Heart right ventricle (tissue), 16 donors: ENCODE results near the gene KLHDC7B. TPM values are rescaled to one million over a fixed set of nuclear protein-coding genes. Genes with fewer than 3 reads are reported as not detected.
"Not testable (repeated sequence)": the region's sequence is repeated elsewhere in the genome, so short reads cannot be mapped to it uniquely, and the experiment has no call there.

Experiments
- ATAC-seq, 8 donors: fragments of 200-7000 bp; cut with Tn5 transposase; one replicate each; pipeline ENCODE4 v1.9.1; 2020; ENCODE audit warnings: mild to moderate bottlenecking in 8 of 8, moderate library complexity in 8 of 8, moderate number of reproducible peaks in 1 of 8
- DNase-seq, 2 donors: peaks; one replicate each; pipeline ENCODE4 v3.0.0-alpha.2; 2020
- H3K27ac ChIP-seq, 10 donors: fragments of 200-600 bp; sonication (generic) in 2 of 10; one replicate each; pipeline versions ENCODE4 v1.5.0 to v1.8.0; 2020 to 2022; ENCODE audit warnings: mild to moderate bottlenecking in 3 of 10
- H3K27me3 ChIP-seq, 7 donors: fragments of 200-600 bp; one replicate each; pipeline ENCODE4 v1.8.0; 2021 to 2022; ENCODE audit warnings: mild to moderate bottlenecking in 2 of 7
- H3K36me3 ChIP-seq, 9 donors: fragments of 200-600 bp; sonication (generic) in 1 of 9; one replicate each; pipeline versions ENCODE4 v1.5.0 to v1.8.0; 2020 to 2022; ENCODE audit warnings: mild to moderate bottlenecking in 2 of 9
- H3K4me1 ChIP-seq, 9 donors: fragments of 200-600 bp; sonication (generic) in 1 of 9; one replicate each; pipeline versions ENCODE4 v1.5.0 to v1.8.0; 2020 to 2022; ENCODE audit warnings: mild to moderate bottlenecking in 4 of 9
- H3K4me3 ChIP-seq, 10 donors: fragments of 200-600 bp; sonication (generic) in 2 of 10; one replicate each; pipeline versions ENCODE4 v1.5.0 to v1.8.0; 2020 to 2022; ENCODE audit warnings: mild to moderate bottlenecking in 7 of 10, moderate library complexity in 2 of 10
- H3K9me3 ChIP-seq, 11 donors: fragments of 200-600 bp in 10 of 11; sonication (generic) in 2 of 11; one replicate each; pipeline versions ENCODE4 v1.5.0 to v1.8.0; 2013 to 2022; ENCODE audit warnings: mild to moderate bottlenecking in 2 of 11, control low read depth in 1 of 11, moderate library complexity in 1 of 11
- WGBS, 2 donors: extraction: QIAGEN DNeasy Blood & Tissue Kit; methylation state at CpG; one replicate each; pipeline ENCODE4 v1.1.7; 2013; ENCODE audit warnings: inconsistent platforms in 1 of 2; 5-methylcytosine and 5-hydroxymethylcytosine counted together
- intact Hi-C, 10 donors: fragments of 100-400 bp; cut with DNase I; formaldehyde crosslinking; loops; one replicate each; pipeline versions ENCODE4 v1.11.1 to v1.14.2; 2022
- polyA plus RNA-seq, 2 donors: library from polyadenylated mRNA; stranded (reverse); fragments of 200-250 nt; gene quantifications; one replicate each; pipeline ENCODE4 v1.2.3, GENCODE V29; 2013
- total RNA-seq, 10 donors: library from RNA; stranded (reverse); fragmentation: NEBNext Ultra II Directional in 3 of 10; extraction: Animal tissue kit (Norgen Biotek cat#: 25700) in 3 of 10; gene quantifications; one replicate each; pipeline versions ENCODE4 v1.2.1 to v1.2.4, GENCODE V29; 2021 to 2023
- TF ChIP-seq, protein P1 (sequence below), 9 donors: fragments of 200-600 bp; sonication (generic) in 2 of 9; IDR thresholded peaks; one replicate each; pipeline versions ENCODE4 v1.5.0 to v1.8.0; 2021 to 2022; ENCODE audit warnings: antibody characterized with exemption in 9 of 9, mild to moderate bottlenecking in 5 of 9, moderate library complexity in 1 of 9
- donor health status: Arrhythmogenic right ventricular cardiomyopathy.
- donor health status: ischemic (EF 13 %, LVEDD 7.1; RV severe dilation, severe dysfunction).
- donor health status: healthy with polysubstance abuse.
- donor health status: DM: no; HTN: yes; CAD: no.
- donor health status: DM: no; HTN: no; CAD: no.
- donor health status: ischemic (EF 25% LVEDD 6.9; RV normal size, moderate dysfunction).
- donor health status: ischemic (EF 25% LVEDD 5.7; RV mildly dilated, moderate dysfunction).
- donor health status: healthy.
- donor health status: DM: yes; HTN: yes; CAD: no.
- donor health status: Ischemic cardiomyopathy.
- donor health status: ischemic (EF 35%, LVEDD 5.7; RV mildly dilated, moderate dysfunction).
- donor health status: nonischemic (EF 11% LVEDD 7.7; RV severe dilation, severe dysfunction).
- donor health status: DM: yes; HTN: yes; CAD: no.
- donor health status: PGD.
- donor health status: ischemic (EF 29% LVEDD 5.4; RV normal size, mild dysfunction).
- donor health status: nonischemic (EF 23%, LVEDD 6.1; RV moderate dilation, normal function).

KLHDC7B gene
- total and polyA plus RNA-seq, 12 donors, result 0.10 to 1.3 (median 0.13) TPM; not detected in 7

- no peak for DNase-seq
- TF ChIP-seq, protein P1, sequence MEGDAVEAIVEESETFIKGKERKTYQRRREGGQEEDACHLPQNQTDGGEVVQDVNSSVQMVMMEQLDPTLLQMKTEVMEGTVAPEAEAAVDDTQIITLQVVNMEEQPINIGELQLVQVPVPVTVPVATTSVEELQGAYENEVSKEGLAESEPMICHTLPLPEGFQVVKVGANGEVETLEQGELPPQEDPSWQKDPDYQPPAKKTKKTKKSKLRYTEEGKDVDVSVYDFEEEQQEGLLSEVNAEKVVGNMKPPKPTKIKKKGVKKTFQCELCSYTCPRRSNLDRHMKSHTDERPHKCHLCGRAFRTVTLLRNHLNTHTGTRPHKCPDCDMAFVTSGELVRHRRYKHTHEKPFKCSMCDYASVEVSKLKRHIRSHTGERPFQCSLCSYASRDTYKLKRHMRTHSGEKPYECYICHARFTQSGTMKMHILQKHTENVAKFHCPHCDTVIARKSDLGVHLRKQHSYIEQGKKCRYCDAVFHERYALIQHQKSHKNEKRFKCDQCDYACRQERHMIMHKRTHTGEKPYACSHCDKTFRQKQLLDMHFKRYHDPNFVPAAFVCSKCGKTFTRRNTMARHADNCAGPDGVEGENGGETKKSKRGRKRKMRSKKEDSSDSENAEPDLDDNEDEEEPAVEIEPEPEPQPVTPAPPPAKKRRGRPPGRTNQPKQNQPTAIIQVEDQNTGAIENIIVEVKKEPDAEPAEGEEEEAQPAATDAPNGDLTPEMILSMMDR (IDR thresholded peaks at IDR 0.05), result no peak
- Histone ChIP-seq H3K27me3 (no peaks in the 10 kb centered on the region), H3K27ac (no peak overlapping the region), H3K9me3 (no peaks in the 10 kb centered on the region), H3K4me1 (no peaks in the 10 kb centered on the region), H3K4me3 (no peak overlapping the region), H3K36me3 (peaks cover 0 to 76% (median 32%) of the 10 kb centered on the region in 9 donors)
- intact Hi-C loops, result no loop called here
- ATAC-seq, result no peak
- 86 to 89% methylated on average over 20 of the region's 20 CpGs for WGBS, 2 donors
Observed at GRCh38 chr22:50517495-50518260, 28.0 kb upstream of the KLHDC7B start.

DNA sequence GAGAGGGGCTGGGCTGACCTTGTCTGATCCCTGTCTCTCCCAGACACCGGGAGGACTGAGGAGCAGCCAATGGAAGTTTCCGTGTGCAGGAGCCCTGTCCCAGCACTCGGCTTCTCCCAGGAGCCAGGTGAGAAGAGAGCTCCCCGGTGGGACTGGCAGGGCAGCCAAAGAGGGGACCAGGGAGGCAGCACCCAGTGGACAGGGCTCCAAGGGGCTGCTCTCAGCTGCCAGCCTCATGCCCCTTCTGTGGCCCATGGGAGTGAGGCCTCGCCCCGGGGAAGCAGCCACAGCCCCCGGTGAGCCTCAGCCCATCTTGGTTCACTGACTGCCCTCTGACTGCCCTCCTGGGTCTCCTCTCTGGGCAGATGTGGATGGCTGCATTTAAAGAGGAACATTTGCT lies 27.1 kb upstream of the KLHDC7B start:
- TF ChIP-seq, protein P1 (IDR thresholded peaks at IDR 0.05), result no peak
- no peak for DNase-seq
- intact Hi-C loops, result no loop called here

DNA sequence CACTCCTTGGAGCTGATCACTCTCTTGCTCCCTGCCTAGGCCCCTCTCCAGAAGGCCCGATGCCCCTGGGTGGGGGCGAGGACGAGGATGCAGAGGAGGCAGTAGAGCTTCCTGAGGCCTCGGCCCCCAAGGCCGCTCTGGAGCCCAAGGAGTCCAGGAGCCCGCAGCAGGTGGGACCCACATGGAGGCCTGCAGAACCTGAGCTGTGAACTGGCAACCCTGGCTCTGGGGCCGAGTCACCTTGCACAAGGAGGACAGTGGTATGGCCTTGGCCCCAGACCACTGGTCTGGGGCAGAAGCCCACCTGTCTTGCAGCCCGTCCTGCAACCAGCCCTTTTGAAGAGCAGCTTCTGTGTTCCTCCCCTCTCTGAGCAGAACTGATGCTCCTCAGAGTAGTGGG lies 26.5 kb upstream of the KLHDC7B start:
- Histone ChIP-seq H3K27ac (no peak overlapping the region), H3K4me1 (peaks cover under 1 to 6% (median 4%) of the 10 kb centered on the region in 9 donors), H3K36me3 (peaks cover 0 to 91% (median 44%) of the 10 kb centered on the region in 9 donors), H3K9me3 (no peaks in the 10 kb centered on the region), H3K4me3 (no peak overlapping the region), H3K27me3 (no peaks in the 10 kb centered on the region)
- TF ChIP-seq, protein P1 (IDR thresholded peaks at IDR 0.05), result no peak
- no peak for DNase-seq
- WGBS, 2 donors, result 96 to 97% methylated on average over 8 of the region's 8 CpGs
- intact Hi-C loops, result no loop called here
- no peak for ATAC-seq

More for the DNA sequence above, 27.1 kb upstream of the KLHDC7B start:
- peaks cover 0 to under 1% (median 0%) of the 10 kb centered on the region in 9 donors for H3K4me1 ChIP-seq
- 92 to 97% methylated on average over 7 of the region's 7 CpGs for WGBS, 2 donors
- peaks cover 0 to 85% (median 41%) of the 10 kb centered on the region in 9 donors for H3K36me3 ChIP-seq
- no peak for ATAC-seq
- H3K9me3 ChIP-seq, result no peaks in the 10 kb centered on the region
- no peak overlapping the region for H3K27ac ChIP-seq
- H3K4me3 ChIP-seq, result no peak overlapping the region
- no peaks in the 10 kb centered on the region for H3K27me3 ChIP-seq

GRCh38 chr22:50520184-50520583 lies 25.5 kb upstream of the KLHDC7B start:
- not testable (repeated sequence) for ATAC-seq, H3K4me3 ChIP-seq, DNase-seq, H3K27ac ChIP-seq, H3K9me3 ChIP-seq, H3K27me3 ChIP-seq
- peaks cover 0 to 89% (median 44%) of the 10 kb centered on the region in 9 donors for H3K36me3 ChIP-seq
- peaks cover 4 to 16% (median 14%) of the 10 kb centered on the region in 9 donors for H3K4me1 ChIP-seq
- WGBS, 2 donors, result 95 to 98% methylated on average over 8 of the region's 8 CpGs
- intact Hi-C loops, result loop anchor here in 2 of 10 donors (5.0 to 10.0 kb wide), 2 partner anchors 62 to 275 kb away; partner anchors contain the start of genes CHKB (in 1 of the 2) and TUBGCP6 (in 1 of the 2)
